Breast epithelium (tissue), 4 donors: ENCODE data around the gene GPAM. TPM values are rescaled to one million over a fixed set of nuclear protein-coding genes. Genes with fewer than 3 reads are reported as not detected.

Source experiments
- DNase-seq, 2 donors: peaks; one replicate each; pipeline ENCODE4 v3.0.0-alpha.2; 2019; ENCODE audit warnings: low spot score in 2 of 2
- H3K27ac ChIP-seq, 2 donors: fragments of 200-600 bp; sonication (generic) in 1 of 2; one replicate each; pipeline ENCODE4 v1.5.1; 2016 to 2019; ENCODE audit warnings: mild to moderate bottlenecking in 1 of 2
- H3K27me3 ChIP-seq, 2 donors: fragments of 200-600 bp; sonication (generic) in 1 of 2; one replicate each; pipeline versions ENCODE4 v1.5.1 to v1.6.0; 2017 to 2019; ENCODE audit warnings: control low read depth in 1 of 2, mild to moderate bottlenecking in 1 of 2
- H3K36me3 ChIP-seq: fragments of 200-600 bp; one replicate; pipeline ENCODE4 v1.5.1; 2019
- H3K4me1 ChIP-seq, 2 donors: fragments of 200-600 bp; sonication (generic); one replicate each; pipeline ENCODE4 v1.5.1; 2016 to 2019; ENCODE audit warnings: control low read depth in 1 of 2
- H3K4me3 ChIP-seq, 3 donors: fragments of 200-600 bp; sonication (generic); 1 replicate in 2 of 3; 2 replicates in 1 of 3; pipeline ENCODE4 v1.5.1; 2016 to 2019; ENCODE audit warnings: mild to moderate bottlenecking in 3 of 3, moderate library complexity in 2 of 3
- H3K9me3 ChIP-seq, 2 donors: fragments of 200-600 bp; sonication (generic) in 1 of 2; one replicate each; pipeline ENCODE4 v1.5.1; 2016 to 2019; ENCODE audit warnings: control low read depth in 1 of 2
- CTCF ChIP-seq, 3 donors: fragments of 450-650 bp; IDR thresholded peaks; one replicate each; pipeline ENCODE4 v1.5.1; 2016 to 2017; ENCODE audit warnings: antibody characterized with exemption in 3 of 3, mild to moderate bottlenecking in 3 of 3, moderate library complexity in 3 of 3
- POLR2A ChIP-seq: fragments of 450-650 bp; IDR thresholded peaks from one replicate; pipeline ENCODE4 v1.6.1; 2016; ENCODE audit warnings: antibody characterized with exemption, mild to moderate bottlenecking, moderate library complexity
- POLR2AphosphoS5 ChIP-seq, 3 donors: sonication (generic); formaldehyde crosslinking; IDR thresholded peaks; one replicate each; pipeline ENCODE4 v1.6.1; 2017; ENCODE audit warnings: antibody characterized with exemption in 3 of 3
- intact Hi-C: fragments of 100-400 bp; cut with DNase I; formaldehyde crosslinking; loops from one replicate; pipeline ENCODE4 v1.15.1; 2023; ENCODE audit warnings: low total_unique reads
- total RNA-seq, 3 donors: library from RNA; depleted of rRNA; stranded (reverse); fragments of >200 nt; gene quantifications; one replicate each; pipeline ENCODE4 v1.1.0, GENCODE V29; 2016

Gene GPAM
- total RNA-seq, 3 donors from 2014 or later = 13.4 to 462 (median 26.3) TPM

GRCh38 chr10:112136486-112137153, 46.9 kb downstream of the GPAM start:
- Histone ChIP-seq H3K36me3 (no peaks in the 10 kb centered on the region), H3K9me3 (no peaks in the 10 kb centered on the region), H3K4me3 (no peak overlapping the region), H3K27me3 (no peaks in the 10 kb centered on the region), H3K4me1 (no peaks in the 10 kb centered on the region), H3K27ac (no peak overlapping the region)
- no peak for DNase-seq
- no peak for TF ChIP-seq POLR2A
- no peak for TF ChIP-seq CTCF (IDR thresholded peaks at IDR 0.05)
- TF ChIP-seq POLR2AphosphoS5 (IDR thresholded peaks at IDR 0.05) = no peak
- intact Hi-C loops = no loop called here

GRCh38 chr10:112135604-112136003, 48.0 kb downstream of the GPAM start:
- no peak for TF ChIP-seq POLR2A
- no peak for TF ChIP-seq POLR2AphosphoS5 (IDR thresholded peaks at IDR 0.05)

GRCh38 chr10:112132435-112132834, 51.1 kb downstream of the GPAM start:
- Histone ChIP-seq H3K4me1 (no peaks in the 10 kb centered on the region), H3K9me3 (no peaks in the 10 kb centered on the region), H3K36me3 (no peaks in the 10 kb centered on the region), H3K27me3 (no peaks in the 10 kb centered on the region), H3K27ac (no peak overlapping the region), H3K4me3 (no peak overlapping the region)
- TF ChIP-seq POLR2AphosphoS5 (IDR thresholded peaks at IDR 0.05) = no peak
- TF ChIP-seq POLR2A = no peak
- TF ChIP-seq CTCF (IDR thresholded peaks at IDR 0.05) = no peak
- intact Hi-C loops = no loop called here
- DNase-seq = no peak

More at GRCh38 chr10:112135604-112136003, 48.0 kb downstream of the GPAM start:
- Histone ChIP-seq H3K27me3 (no peaks in the 10 kb centered on the region), H3K27ac (no peak overlapping the region), H3K4me1 (no peaks in the 10 kb centered on the region), H3K36me3 (no peaks in the 10 kb centered on the region), H3K9me3 (no peaks in the 10 kb centered on the region), H3K4me3 (no peak overlapping the region)
- DNase-seq = no peak
- intact Hi-C loops = no loop called here

GRCh38 chr10:112131996-112132395, 51.6 kb downstream of the GPAM start:
- no peaks in the 10 kb centered on the region for H3K27me3 ChIP-seq
- H3K9me3 ChIP-seq = no peaks in the 10 kb centered on the region
- intact Hi-C loops = no loop called here
- no peaks in the 10 kb centered on the region for H3K36me3 ChIP-seq
- H3K27ac ChIP-seq = no peak overlapping the region
- DNase-seq = no peak
- no peaks in the 10 kb centered on the region for H3K4me1 ChIP-seq
- no peak overlapping the region for H3K4me3 ChIP-seq
- TF ChIP-seq POLR2A = no peak
- no peak for TF ChIP-seq POLR2AphosphoS5 (IDR thresholded peaks at IDR 0.05)
- no peak for TF ChIP-seq CTCF (IDR thresholded peaks at IDR 0.05)

GRCh38 chr10:112131346-112131745, 52.2 kb downstream of the GPAM start:
- intact Hi-C loops = no loop called here
- no peak overlapping the region for H3K27ac ChIP-seq
- no peak overlapping the region for H3K4me3 ChIP-seq
- no peak for DNase-seq
- TF ChIP-seq POLR2A (no peak), POLR2AphosphoS5 (IDR thresholded peaks at IDR 0.05) (no peak), CTCF (IDR thresholded peaks at IDR 0.05) (no peak)
- no peaks in the 10 kb centered on the region for H3K36me3 ChIP-seq
- H3K9me3 ChIP-seq = no peaks in the 10 kb centered on the region
- no peaks in the 10 kb centered on the region for H3K27me3 ChIP-seq
- no peaks in the 10 kb centered on the region for H3K4me1 ChIP-seq
